Colonic mucosa (tissue), 4 donors: Measurements from ENCODE around the gene PPP2R5D. TPM values are rescaled to one million over a fixed set of nuclear protein-coding genes. Genes with fewer than 3 reads are reported as not detected.
"Not testable (repeated sequence)": the region's sequence is repeated elsewhere in the genome, so short reads cannot be mapped to it uniquely, and the experiment has no call there.

Experiments used
- DNase-seq: peaks from one replicate; pipeline ENCODE4 v3.0.0-alpha.2; 2020
- H3K27ac ChIP-seq: fragments of 200-600 bp; one replicate; pipeline ENCODE4 v1.8.0; 2021
- H3K27me3 ChIP-seq: fragments of 200-600 bp; one replicate; pipeline ENCODE4 v1.8.0; 2021
- H3K36me3 ChIP-seq: fragments of 200-600 bp; one replicate; pipeline ENCODE4 v1.8.0; 2021
- H3K4me1 ChIP-seq: fragments of 200-600 bp; one replicate; pipeline ENCODE4 v1.8.0; 2021; ENCODE audit warnings: mild to moderate bottlenecking
- H3K4me3 ChIP-seq: fragments of 200-600 bp; one replicate; pipeline ENCODE4 v1.8.0; 2021
- H3K9ac ChIP-seq, 2 donors: one replicate each; pipeline ENCODE4 v1.7.0; 2013; ENCODE audit warnings: control low read depth in 2 of 2, low read depth in 2 of 2, low read length in 2 of 2
- H3K9me3 ChIP-seq: fragments of 200-600 bp; one replicate; pipeline ENCODE4 v1.8.0; 2021
- intact Hi-C: fragments of 100-400 bp; cut with DNase I; formaldehyde crosslinking; loops from one replicate; pipeline ENCODE4 v1.14.1; 2022
- total RNA-seq, 2 donors: library from RNA; stranded (reverse); fragmentation: NEBNext Ultra II Directional in 1 of 2; extraction: Animal tissue kit (Norgen Biotek cat#: 25700) in 1 of 2; gene quantifications; one replicate each; pipeline ENCODE4 v1.2.1, GENCODE V29; 2021
- TF ChIP-seq, protein P1 (sequence below): fragments of 200-600 bp; IDR thresholded peaks from one replicate; pipeline ENCODE4 v1.8.0; 2022; ENCODE audit warnings: antibody characterized with exemption, mild to moderate bottlenecking
- donor health status: healthy.
- donor health status: DM: no; HTN: no; CAD: no.
- donor health status: DM: no; HTN: no; CAD: no.

PPP2R5D gene
- total RNA-seq, 2 donors from 2014 or later: 38.5 to 49.7 TPM

DNA sequence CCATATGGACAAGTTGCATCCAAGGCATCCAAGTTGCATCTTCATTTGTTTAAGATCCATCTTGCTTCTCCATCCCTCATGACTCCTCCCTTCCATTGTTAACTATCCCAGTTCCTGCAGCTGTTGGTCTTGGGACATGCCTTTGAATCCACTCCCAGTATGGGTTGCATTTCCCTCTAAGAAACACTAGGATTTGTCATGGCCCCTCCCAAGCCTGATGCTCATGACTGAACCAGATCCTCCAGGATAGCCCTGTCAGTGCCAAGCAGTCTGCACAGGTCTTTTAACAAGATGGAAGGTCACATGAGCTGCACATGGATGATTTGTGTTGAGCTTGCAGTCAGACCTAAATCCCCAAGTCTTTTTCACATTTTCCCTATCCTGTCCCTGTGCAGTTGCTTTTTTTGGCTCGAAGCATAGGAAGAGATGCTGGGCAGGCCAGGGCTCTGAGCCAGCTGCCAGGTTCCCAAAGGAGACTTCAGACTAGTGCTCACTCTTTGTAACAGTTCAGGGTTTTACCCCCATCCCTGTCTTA is 4.2 kb downstream of the PPP2R5D start:
- Histone ChIP-seq H3K9me3 (no peaks in the 10 kb centered on the region), H3K9ac (no peak overlapping the region), H3K4me1 (peaks cover 12% of the 10 kb centered on the region), H3K36me3 (no peaks in the 10 kb centered on the region), H3K27ac (no peak overlapping the region), H3K4me3 (no peak overlapping the region), H3K27me3 (no peaks in the 10 kb centered on the region)
- intact Hi-C loops: no loop called here
- TF ChIP-seq, protein P1, sequence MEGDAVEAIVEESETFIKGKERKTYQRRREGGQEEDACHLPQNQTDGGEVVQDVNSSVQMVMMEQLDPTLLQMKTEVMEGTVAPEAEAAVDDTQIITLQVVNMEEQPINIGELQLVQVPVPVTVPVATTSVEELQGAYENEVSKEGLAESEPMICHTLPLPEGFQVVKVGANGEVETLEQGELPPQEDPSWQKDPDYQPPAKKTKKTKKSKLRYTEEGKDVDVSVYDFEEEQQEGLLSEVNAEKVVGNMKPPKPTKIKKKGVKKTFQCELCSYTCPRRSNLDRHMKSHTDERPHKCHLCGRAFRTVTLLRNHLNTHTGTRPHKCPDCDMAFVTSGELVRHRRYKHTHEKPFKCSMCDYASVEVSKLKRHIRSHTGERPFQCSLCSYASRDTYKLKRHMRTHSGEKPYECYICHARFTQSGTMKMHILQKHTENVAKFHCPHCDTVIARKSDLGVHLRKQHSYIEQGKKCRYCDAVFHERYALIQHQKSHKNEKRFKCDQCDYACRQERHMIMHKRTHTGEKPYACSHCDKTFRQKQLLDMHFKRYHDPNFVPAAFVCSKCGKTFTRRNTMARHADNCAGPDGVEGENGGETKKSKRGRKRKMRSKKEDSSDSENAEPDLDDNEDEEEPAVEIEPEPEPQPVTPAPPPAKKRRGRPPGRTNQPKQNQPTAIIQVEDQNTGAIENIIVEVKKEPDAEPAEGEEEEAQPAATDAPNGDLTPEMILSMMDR: no peak
- no peak for DNase-seq

DNA sequence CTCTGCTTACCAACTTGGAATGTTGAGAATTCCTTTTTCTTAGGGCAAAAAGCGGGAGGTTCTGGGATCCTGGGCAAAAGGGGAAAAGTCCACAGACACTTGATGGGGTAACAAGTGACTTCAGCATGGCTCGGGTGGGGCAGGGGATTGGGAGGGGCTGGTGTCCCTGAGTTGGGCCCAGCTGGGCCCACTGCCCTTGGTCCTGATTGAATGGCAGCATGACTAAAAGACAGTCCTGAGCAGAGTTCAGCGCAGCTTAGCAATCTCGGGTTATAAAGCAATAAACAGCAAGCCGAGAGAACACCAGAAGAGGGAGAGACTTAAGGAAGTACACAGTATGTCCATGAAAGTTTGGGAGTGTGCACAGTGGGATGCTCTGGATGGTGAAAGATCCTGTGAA is 5.6 kb downstream of the PPP2R5D start:
- H3K36me3 ChIP-seq: no peaks in the 10 kb centered on the region
- DNase-seq: peak; percentile 63
- intact Hi-C loops: no loop called here
- H3K4me1 ChIP-seq: peaks cover 12% of the 10 kb centered on the region
- no peaks in the 10 kb centered on the region for H3K27me3 ChIP-seq
- peak overlapping the region; percentile 55 for H3K27ac ChIP-seq
- no peaks in the 10 kb centered on the region for H3K9me3 ChIP-seq
- H3K4me3 ChIP-seq: no peak overlapping the region
- H3K9ac ChIP-seq: no peak overlapping the region
- TF ChIP-seq, protein P1: no peak

DNA sequence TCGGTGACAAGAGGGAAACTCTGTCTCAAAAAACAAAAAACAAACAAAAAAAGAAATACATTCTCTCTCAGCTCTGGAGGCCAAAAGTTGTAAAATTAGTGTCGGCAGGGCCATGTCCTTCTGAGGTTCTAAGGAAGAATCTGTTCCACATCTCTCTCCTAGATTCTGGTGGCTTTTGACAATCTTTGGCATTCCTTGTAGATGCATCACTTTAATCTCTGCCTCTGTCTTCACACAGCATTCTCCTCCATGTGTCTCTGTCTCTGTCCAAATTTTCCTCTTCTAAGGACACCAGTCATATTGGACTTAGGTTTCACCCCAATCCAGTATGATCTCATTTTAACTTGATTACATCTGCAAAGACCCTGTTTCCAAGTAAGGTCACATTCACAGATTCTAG is 9.1 kb downstream of the PPP2R5D start:
- Histone ChIP-seq H3K27me3 (no peaks in the 10 kb centered on the region), H3K9me3 (no peaks in the 10 kb centered on the region), H3K4me1 (no peaks in the 10 kb centered on the region), H3K36me3 (no peaks in the 10 kb centered on the region), H3K9ac (no peak overlapping the region), H3K27ac (no peak overlapping the region), H3K4me3 (no peak overlapping the region)
- intact Hi-C loops: no loop called here
- TF ChIP-seq, protein P1: no peak
- DNase-seq: no peak

DNA sequence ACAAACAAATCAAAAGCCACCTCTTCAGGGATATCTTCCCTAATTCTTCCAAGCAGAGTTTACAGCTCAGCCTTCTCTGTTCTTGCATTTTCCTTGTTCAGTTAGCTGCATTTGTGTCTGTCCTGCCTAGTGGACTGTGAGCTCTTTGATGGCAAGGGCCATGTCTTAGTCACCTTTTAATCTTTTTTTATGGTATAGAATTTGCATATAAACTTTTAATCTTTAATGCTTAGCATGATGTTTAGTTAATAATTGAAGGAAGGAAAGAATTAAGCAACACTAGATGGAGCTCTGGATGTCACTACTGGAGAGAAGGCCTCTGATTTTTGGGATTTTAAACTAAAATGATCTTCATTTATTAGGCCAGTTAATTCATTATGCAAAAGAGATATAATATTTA is 12.1 kb downstream of the PPP2R5D start:
- no peaks in the 10 kb centered on the region for H3K9me3 ChIP-seq
- intact Hi-C loops: no loop called here
- H3K4me1 ChIP-seq: no peaks in the 10 kb centered on the region
- DNase-seq: no peak
- H3K27me3 ChIP-seq: no peaks in the 10 kb centered on the region
- no peak overlapping the region for H3K9ac ChIP-seq
- H3K27ac ChIP-seq: no peak overlapping the region
- TF ChIP-seq, protein P1: no peak
- no peak overlapping the region for H3K4me3 ChIP-seq
- H3K36me3 ChIP-seq: no peaks in the 10 kb centered on the region

DNA sequence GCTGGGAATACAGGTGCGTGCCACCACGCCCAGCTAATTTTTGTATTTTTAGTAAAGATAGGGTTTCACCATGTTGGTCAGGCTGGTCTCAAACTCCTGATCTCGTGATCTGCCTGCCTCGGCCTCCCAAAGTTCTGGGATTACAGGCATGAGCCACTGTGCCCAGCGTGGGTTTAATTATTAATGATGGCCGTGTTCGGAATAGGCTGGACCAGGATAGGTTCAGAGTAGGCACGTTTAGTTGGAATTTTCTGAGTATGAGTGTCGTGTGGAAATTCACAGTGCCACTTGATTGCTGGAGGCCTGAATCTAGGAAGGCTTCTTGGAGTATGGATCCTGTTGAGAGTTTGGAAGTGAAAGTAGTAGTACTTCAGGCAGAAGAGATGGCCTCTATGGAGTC is 13.8 kb downstream of the PPP2R5D start:
- H3K4me1 ChIP-seq, intact Hi-C loops, H3K4me3 ChIP-seq, H3K27me3 ChIP-seq, H3K9ac ChIP-seq, DNase-seq, H3K27ac ChIP-seq, H3K36me3 ChIP-seq, H3K9me3 ChIP-seq: not testable (repeated sequence)

DNA sequence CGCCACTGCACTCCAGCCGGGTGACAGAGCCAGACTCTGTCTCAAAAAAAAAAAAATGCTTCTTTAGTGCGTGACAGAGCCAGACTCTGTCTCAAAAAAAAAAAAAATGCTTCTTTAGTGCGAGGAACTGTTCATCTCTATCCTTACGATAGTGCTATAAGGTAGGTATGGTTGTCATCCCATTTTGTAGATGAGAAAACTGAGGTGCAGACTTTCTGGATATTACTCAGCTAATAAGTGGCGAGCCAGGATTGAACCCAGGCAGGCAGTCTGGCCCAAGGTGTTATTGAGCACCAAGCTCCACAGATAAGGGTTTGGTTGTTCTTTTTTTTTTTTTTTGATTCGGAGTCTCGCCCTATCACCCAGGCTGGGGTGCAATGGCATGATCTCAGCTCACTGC is 17.5 kb downstream of the PPP2R5D start:
- H3K27ac ChIP-seq: no peak overlapping the region
- no peaks in the 10 kb centered on the region for H3K36me3 ChIP-seq
- no peaks in the 10 kb centered on the region for H3K9me3 ChIP-seq
- no peaks in the 10 kb centered on the region for H3K4me1 ChIP-seq
- H3K27me3 ChIP-seq: no peaks in the 10 kb centered on the region
- H3K4me3 ChIP-seq: no peak overlapping the region
- intact Hi-C loops: no loop called here
- no peak for DNase-seq
- TF ChIP-seq, protein P1: no peak
- no peak overlapping the region for H3K9ac ChIP-seq
